Activated T-cell treated with anti-CD3 and anti-CD28 coated beads for 24 hours (primary cell): Measurements from ENCODE around the gene NAMPT.

ENCODE experiments used
- DNase-seq: peaks from one replicate; pipeline ENCODE4 v3.0.0-alpha.2; 2020; ENCODE audit warnings: low read depth

The NAMPT gene

GRCh38 chr7:106273009-106273668, 11.6 kb downstream of the NAMPT start:
- DNase-seq: no peak

- no peak for DNase-seq
Observed at GRCh38 chr7:106270122-106270977, 14.4 kb downstream of the NAMPT start.

- DNase-seq: no peak
Observed at GRCh38 chr7:106269254-106269961, 15.4 kb downstream of the NAMPT start.

- DNase-seq: no peak
Observed at GRCh38 chr7:106265133-106265532, 19.6 kb downstream of the NAMPT start.

GRCh38 chr7:106262221-106262881, 22.4 kb downstream of the NAMPT start:
- DNase-seq: no peak

GRCh38 chr7:106260136-106260561, 24.6 kb downstream of the NAMPT start:
- no peak for DNase-seq

- no peak for DNase-seq
Observed at GRCh38 chr7:106258789-106259188, 26.0 kb downstream of the NAMPT start.

GRCh38 chr7:106257752-106258151, 27.0 kb downstream of the NAMPT start:
- no peak for DNase-seq

GRCh38 chr7:106256144-106256543, 28.6 kb downstream of the NAMPT start:
- DNase-seq: no peak

- DNase-seq: no peak
Observed at GRCh38 chr7:106255246-106255645, 29.5 kb downstream of the NAMPT start.

GRCh38 chr7:106254525-106255116, 30.2 kb downstream of the NAMPT start:
- no peak for DNase-seq

GRCh38 chr7:106252568-106252967, 32.2 kb downstream of the NAMPT start:
- DNase-seq: no peak

- DNase-seq: no peak
Observed at GRCh38 chr7:106249488-106249887, 35.3 kb downstream of the NAMPT start.

GRCh38 chr7:106248600-106248999, 36.2 kb downstream of the NAMPT start:
- DNase-seq: no peak

GRCh38 chr7:106247841-106248240, 36.9 kb downstream of the NAMPT start:
- DNase-seq: no peak

- DNase-seq: no peak
Observed at GRCh38 chr7:106246902-106247711, 37.7 kb downstream of the NAMPT start.

- no peak for DNase-seq
Observed at GRCh38 chr7:106243893-106244292, 40.9 kb downstream of the NAMPT start.

GRCh38 chr7:106239406-106239805, 45.4 kb downstream of the NAMPT start:
- no peak for DNase-seq

- DNase-seq: no peak
Observed at GRCh38 chr7:106238830-106239229, 46.0 kb downstream of the NAMPT start.

GRCh38 chr7:106236065-106236464, 48.7 kb downstream of the NAMPT start:
- no peak for DNase-seq

GRCh38 chr7:106234425-106234824, 50.4 kb downstream of the NAMPT start:
- DNase-seq: no peak
